H1 (cell line): ENCODE results near the gene PSMD6. TPM values are rescaled to one million over a fixed set of nuclear protein-coding genes. Genes with fewer than 3 reads are reported as not detected.
A peak's percentile ranks its signal among the peaks of the same experiment; 100 is the strongest.

Source experiments
- CTCF ChIA-PET: fragments of 300-600 bp; sonication (Branson Sonifier 250); formaldehyde crosslinking; loops from one replicate; lab custom pipeline; 2021; ENCODE audit not compliant: partially characterized antibody; lab: Charles Lee
- POLR2A ChIA-PET: fragments of 300-600 bp; sonication (Branson Sonifier 250); formaldehyde crosslinking; loops from one replicate; lab custom pipeline; 2021; ENCODE audit warnings: inconsistent platforms; ENCODE audit not compliant: partially characterized antibody; lab: Charles Lee
- DNase-seq, 2 experiments: peaks; one replicate each; pipeline versions ENCODE4 v3.0.0 to v3.0.0-alpha.2; 2010 to 2022; ENCODE audit warnings: low spot score in 2 of 2, low read depth in 1 of 2, mixed read lengths in 1 of 2
- FAIRE-seq: peaks from 2 replicates; lab custom pipeline; 2011; peaks lifted over from hg19 to GRCh38; lab: Jason Lieb, UNC
- H2AFZ ChIP-seq: 2 replicates; pipeline ENCODE4 v1.8.1; 2012; ENCODE audit warnings: low read length, inconsistent platforms
- H2AK5ac ChIP-seq: 2 replicates; pipeline ENCODE4 v1.6.1; 2013; ENCODE audit warnings: low read depth, low read length
- H2BK120ac ChIP-seq: replicated peaks from 2 replicates; pipeline ENCODE3; 2013; ENCODE audit warnings: low read depth, low read length, inconsistent platforms
- H2BK12ac ChIP-seq: 2 replicates; pipeline ENCODE4 v1.6.1; 2013; ENCODE audit warnings: low read depth, low read length
- H2BK15ac ChIP-seq: 2 replicates; pipeline ENCODE4 v1.6.1; 2013; ENCODE audit warnings: low read length
- H2BK20ac ChIP-seq: 2 replicates; pipeline ENCODE4 v1.6.1; 2013; ENCODE audit warnings: low read length
- H2BK5ac ChIP-seq: 2 replicates; pipeline ENCODE4 v1.6.1; 2013; ENCODE audit warnings: low read depth, low read length
- H3K14ac ChIP-seq: 2 replicates; pipeline ENCODE4 v1.6.1; 2013; ENCODE audit warnings: inconsistent platforms; ENCODE audit not compliant: insufficient read length
- H3K18ac ChIP-seq: 2 replicates; pipeline ENCODE4 v1.6.1; 2013; ENCODE audit warnings: low read length; ENCODE audit errors: extremely low read depth
- H3K23ac ChIP-seq: 2 replicates; pipeline ENCODE4 v1.6.1; 2013; ENCODE audit warnings: inconsistent platforms; ENCODE audit not compliant: insufficient read length
- H3K23me2 ChIP-seq: 2 replicates; pipeline ENCODE4 v1.6.1; 2013; ENCODE audit warnings: low read depth, low read length
- H3K27ac ChIP-seq: 2 replicates; pipeline ENCODE4 v1.6.1; 2011; ENCODE audit warnings: low read depth, low read length, inconsistent platforms
- H3K27me3 ChIP-seq, 4 experiments: replicated peaks in 1 of 4; 1 replicate in 1 of 4; 2 replicates in 3 of 4; pipeline versions ENCODE4 v1.6.1 to v1.8.1; 2011 to 2013; ENCODE audit warnings: low read length in 3 of 4, mild to moderate bottlenecking in 3 of 4, inconsistent platforms in 2 of 4, mixed read lengths in 2 of 4, moderate library complexity in 1 of 4; ENCODE audit not compliant: control insufficient read depth in 3 of 4, insufficient read depth in 3 of 4; ENCODE audit errors: extremely low read depth in 1 of 4
- H3K36me3 ChIP-seq, 4 experiments: 2 replicates each; pipeline versions ENCODE4 v1.6.1 to v1.8.1; 2011 to 2013; ENCODE audit warnings: mild to moderate bottlenecking in 4 of 4, low read length in 3 of 4, moderate library complexity in 2 of 4, control low read depth in 1 of 4, inconsistent platforms in 1 of 4; ENCODE audit not compliant: insufficient read depth in 4 of 4, control insufficient read depth in 2 of 4
- H3K4ac ChIP-seq: replicated peaks from 2 replicates; pipeline ENCODE3; 2013; ENCODE audit warnings: low read length, low read depth, mixed read lengths, inconsistent platforms; ENCODE audit not compliant: insufficient read length
- H3K4me1 ChIP-seq, 4 experiments: replicated peaks in 1 of 4; 1 replicate in 1 of 4; 2 replicates in 3 of 4; pipeline versions ENCODE4 v1.6.1 to v1.8.1; 2011 to 2013; ENCODE audit warnings: low read length in 3 of 4, inconsistent platforms in 2 of 4, mixed read lengths in 1 of 4; ENCODE audit not compliant: insufficient read depth in 4 of 4, control insufficient read depth in 3 of 4
- H3K4me2 ChIP-seq, 2 experiments: 2 replicates each; pipeline versions ENCODE4 v1.6.1 to v1.8.1; 2011 to 2013; ENCODE audit warnings: low read depth in 2 of 2, low read length in 2 of 2, control low read depth in 1 of 2, inconsistent platforms in 1 of 2, mild to moderate bottlenecking in 1 of 2; ENCODE audit not compliant: insufficient read depth in 1 of 2
- H3K4me3 ChIP-seq, 4 experiments: fragments of 200-600, 300-600 bp in 1 of 4; sonication (generic), shearing (Covaris generic), sonication (Bioruptor Twin) in 1 of 4; 2 replicates each; pipeline versions ENCODE4 v1.5.1 to v1.8.1; 2011 to 2016; ENCODE audit warnings: low read length in 4 of 4, low read depth in 3 of 4, control low read depth in 2 of 4, inconsistent platforms in 2 of 4, mild to moderate bottlenecking in 2 of 4, mixed read lengths in 1 of 4, moderate library complexity in 1 of 4; ENCODE audit not compliant: insufficient read depth in 2 of 4; ENCODE audit errors: extremely low read depth in 1 of 4
- H3K56ac ChIP-seq: replicated peaks from 2 replicates; pipeline ENCODE3; 2013; ENCODE audit warnings: low read depth, mild to moderate bottlenecking, mixed read lengths, low read length, inconsistent platforms; ENCODE audit not compliant: insufficient read length
- H3K79me1 ChIP-seq: 2 replicates; pipeline ENCODE4 v1.6.1; 2013; ENCODE audit warnings: low read depth, low read length, control low read depth
- H3K79me2 ChIP-seq, 2 experiments: 2 replicates each; pipeline versions ENCODE4 v1.6.1 to v1.8.1; 2012 to 2013; ENCODE audit warnings: low read length in 2 of 2, mild to moderate bottlenecking in 2 of 2, inconsistent platforms in 1 of 2; ENCODE audit not compliant: insufficient read depth in 2 of 2, control insufficient read depth in 1 of 2
- H3K9ac ChIP-seq, 4 experiments: replicated peaks in 1 of 4; 1 replicate in 1 of 4; 2 replicates in 3 of 4; pipeline versions ENCODE4 v1.6.1 to v1.8.1; 2011 to 2013; ENCODE audit warnings: low read depth in 3 of 4, low read length in 3 of 4, control low read depth in 2 of 4, mild to moderate bottlenecking in 2 of 4, moderate library complexity in 2 of 4, inconsistent platforms in 1 of 4; ENCODE audit errors: extremely low read depth in 1 of 4
- H3K9me3 ChIP-seq, 2 experiments: 2 replicates each; pipeline versions ENCODE4 v1.6.1 to v1.8.1; 2012 to 2013; ENCODE audit warnings: mild to moderate bottlenecking in 2 of 2, moderate library complexity in 2 of 2, control low read depth in 1 of 2, inconsistent platforms in 1 of 2, low read depth in 1 of 2, low read length in 1 of 2, mixed read lengths in 1 of 2; ENCODE audit not compliant: insufficient read depth in 2 of 2
- H4K20me1 ChIP-seq, 2 experiments: replicated peaks in 1 of 2; 2 replicates each; pipeline versions ENCODE3 to v1.8.1; 2011 to 2013; ENCODE audit warnings: inconsistent platforms in 2 of 2, low read length in 2 of 2, mild to moderate bottlenecking in 1 of 2; ENCODE audit not compliant: insufficient read depth in 2 of 2, control insufficient read depth in 1 of 2
- H4K5ac ChIP-seq: 2 replicates; pipeline ENCODE4 v1.6.1; 2013; ENCODE audit warnings: low read length, low read depth, mixed read lengths, inconsistent platforms; ENCODE audit not compliant: insufficient read length
- H4K8ac ChIP-seq: 2 replicates; pipeline ENCODE4 v1.8.0; 2013; ENCODE audit warnings: mild to moderate bottlenecking, moderate library complexity, low read length, inconsistent platforms; ENCODE audit not compliant: insufficient read depth; ENCODE audit errors: extremely low read depth
- H4K91ac ChIP-seq: replicated peaks from 2 replicates; pipeline ENCODE3; 2013; ENCODE audit warnings: low read length, mixed read lengths, inconsistent platforms; ENCODE audit not compliant: insufficient read length
- BRCA1 ChIP-seq: IDR thresholded peaks from 2 replicates; pipeline ENCODE4 v1.6.1; 2012; ENCODE audit warnings: low read depth, low read length, improper control_type of control experiment
- CBX8 ChIP-seq: fragments of 300-800, 300-1000 bp; sonication (generic); IDR thresholded peaks from 2 replicates; pipeline ENCODE4 v1.7.1; 2016; ENCODE audit warnings: low read depth, low read length, borderline replicate concordance
- CHD2 ChIP-seq: IDR thresholded peaks from 2 replicates; pipeline ENCODE4 v1.6.1; 2012; ENCODE audit warnings: low read length, improper control_type of control experiment
- CTBP2 ChIP-seq: IDR thresholded peaks from 2 replicates; pipeline ENCODE4 v1.7.0; 2011; ENCODE audit warnings: borderline replicate concordance, mild to moderate bottlenecking, moderate library complexity, mixed read lengths, low read length; ENCODE audit not compliant: insufficient read depth, insufficient read length
- FOSL1 ChIP-seq: IDR thresholded peaks from 2 replicates; pipeline ENCODE4 v1.6.1; 2011; ENCODE audit warnings: mild to moderate bottlenecking, low read depth, low read length, moderate library complexity; ENCODE audit not compliant: insufficient read depth
- KDM4A ChIP-seq: IDR thresholded peaks from one replicate; pipeline ENCODE4 v1.7.1; 2012; ENCODE audit warnings: low read depth, mild to moderate bottlenecking, moderate library complexity, low read length, inconsistent platforms; ENCODE audit not compliant: severe bottlenecking
- SAP30 ChIP-seq: fragments of 300-600 bp; sonication (generic); IDR thresholded peaks from 2 replicates; pipeline ENCODE4 v1.7.1; 2012; ENCODE audit warnings: low read length, moderate library complexity, mild to moderate bottlenecking, inconsistent platforms; ENCODE audit not compliant: insufficient read depth, insufficient replicate concordance
- WGBS, 2 experiments: shearing (Covaris generic) in 1 of 2; methylation state at CpG; one replicate each; pipeline versions ENCODE4 v1.1.6 to v1.1.7; 2013 to 2015; ENCODE audit warnings: low lambda C conversion rate in 2 of 2, mixed read lengths in 2 of 2, inconsistent platforms in 1 of 2, low coverage in 1 of 2, missing lambda C conversion rate in 1 of 2; ENCODE audit not compliant: insufficient replicate concordance in 2 of 2, insufficient coverage in 1 of 2, insufficient read length in 1 of 2; ENCODE audit errors: extremely low coverage in 1 of 2, missing lambda C conversion rate in 1 of 2; 5-methylcytosine and 5-hydroxymethylcytosine counted together
- polyA plus RNA-seq, 7 experiments: library from polyadenylated mRNA; depleted of rRNA in 3 of 7; stranded (reverse) in 5 of 7; unstranded in 2 of 7; fragments of >200 nt in 5 of 7; fragments of 200-250 nt in 2 of 7; gene quantifications; 1 replicate in 5 of 7; 2 replicates in 1 of 7; 4 replicates in 1 of 7; pipeline versions ENCODE4 v1.2.1 to v1.2.3, GENCODE V29; 2011 to 2013; ENCODE audit warnings: missing spikeins in 2 of 7, mixed read lengths in 2 of 7
- total RNA-seq: library from RNA; stranded (reverse); fragmentation: NEBNext Ultra II Directional; extraction: Animal tissue kit (Norgen Biotek cat#: 25700); gene quantifications from 2 replicates; pipeline ENCODE4 v1.2.1, GENCODE V29; 2021
- TF ChIP-seq, protein P1 (sequence below), 3 experiments: IDR thresholded peaks; 1 replicate in 2 of 3; 2 replicates in 1 of 3; pipeline versions ENCODE4 v1.5.1 to v1.6.1; 2011; ENCODE audit warnings: low read length in 3 of 3, mild to moderate bottlenecking in 3 of 3, inconsistent platforms in 2 of 3, low read depth in 1 of 3, moderate library complexity in 1 of 3; ENCODE audit not compliant: insufficient read depth in 1 of 3; ENCODE audit errors: control extremely low read depth in 1 of 3

The PSMD6 gene
- total and polyA plus RNA-seq, 2 of the 8 experiments (the other 6 are each of a cell fraction or from before 2014, with no cell fraction given): 43.7 to 104 TPM

DNA sequence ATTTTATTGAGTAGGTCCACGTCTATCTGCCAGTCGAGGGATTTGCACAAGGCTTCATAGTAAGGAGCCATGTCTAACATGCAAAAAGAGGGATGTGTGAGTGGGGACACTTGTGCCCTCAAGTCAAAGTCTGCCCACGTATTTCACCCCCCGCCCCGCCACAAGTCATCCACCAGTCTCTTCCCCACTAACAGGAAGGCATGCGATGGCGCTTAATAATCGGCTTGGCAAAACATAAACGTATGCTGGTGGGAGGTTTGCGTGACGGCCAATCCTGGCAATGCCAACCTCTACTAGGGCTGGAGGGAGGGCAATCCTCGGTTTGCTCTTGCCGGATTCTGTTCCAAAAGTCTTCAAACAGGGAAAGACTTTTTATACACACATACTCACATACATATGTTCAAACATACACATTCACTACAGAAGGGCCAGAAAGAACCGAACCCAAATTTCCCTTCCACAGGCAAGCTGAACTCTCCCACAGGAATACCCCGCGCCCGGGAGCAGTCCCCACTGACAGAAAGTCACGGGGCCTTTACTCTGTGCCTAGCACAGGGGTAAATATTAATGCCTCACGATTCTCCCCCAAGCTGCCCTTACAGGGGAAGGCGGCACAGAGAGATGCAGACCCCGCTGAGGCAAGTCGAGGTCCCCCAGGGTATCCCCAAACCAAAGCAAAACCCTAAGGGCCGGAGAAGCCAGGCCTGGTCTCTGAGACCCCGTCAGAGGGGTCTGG is 675 bp downstream of the PSMD6 start:
- FAIRE-seq (peak; percentile 28), DNase-seq (no peak)
- Histone ChIP-seq H3K4me3 (peak overlapping the region; percentile 93 to 97 (median 94)), H3K23me2 (peaks cover 6% of the 10 kb centered on the region), H3K4me2 (peak overlapping the region; percentile 94 to 96), H3K27me3 (no peaks in the 10 kb centered on the region), H2BK15ac (no peak overlapping the region), H2BK12ac (no peak overlapping the region), H4K91ac (no peak overlapping the region), H3K56ac (peak overlapping the region; percentile 21), H3K9me3 (no peaks in the 10 kb centered on the region), H4K8ac (peak overlapping the region; percentile 72; the same call in 1 of the 2 replicates), H3K9ac (peak overlapping the region; percentile 87 to 94 (median 91)), H3K36me3 (peaks cover 0 to 36% (median 16%) of the 10 kb centered on the region in 4 experiments; a peak in 6 of 8 replicates), H2AFZ (0 out of 2 replicates have a peak overlapping the region, but pooled peaks have one; percentile 89), H3K4me1 (peaks cover 3 to 5% (median 4%) of the 10 kb centered on the region in 4 experiments; a peak in 6 of 7 replicates), H4K5ac (no peak overlapping the region), H2BK5ac (peak overlapping the region; percentile 96; the same call in 1 of the 2 replicates), H3K14ac (no peak overlapping the region), H3K79me1 (no peaks in the 10 kb centered on the region), H3K18ac (no peak overlapping the region), H4K20me1 (peaks cover 1 to 3% of the 10 kb centered on the region in 2 experiments), H3K23ac (no peak overlapping the region), H2BK20ac (no peak overlapping the region), H3K79me2 (peaks cover 5 to 22% of the 10 kb centered on the region in 2 experiments; a peak in 3 of 4 replicates), H3K4ac (no peak overlapping the region), H2BK120ac (no peak overlapping the region), H2AK5ac (no peak overlapping the region), H3K27ac (peak overlapping the region; percentile 81)
- TF ChIP-seq, protein P1, sequence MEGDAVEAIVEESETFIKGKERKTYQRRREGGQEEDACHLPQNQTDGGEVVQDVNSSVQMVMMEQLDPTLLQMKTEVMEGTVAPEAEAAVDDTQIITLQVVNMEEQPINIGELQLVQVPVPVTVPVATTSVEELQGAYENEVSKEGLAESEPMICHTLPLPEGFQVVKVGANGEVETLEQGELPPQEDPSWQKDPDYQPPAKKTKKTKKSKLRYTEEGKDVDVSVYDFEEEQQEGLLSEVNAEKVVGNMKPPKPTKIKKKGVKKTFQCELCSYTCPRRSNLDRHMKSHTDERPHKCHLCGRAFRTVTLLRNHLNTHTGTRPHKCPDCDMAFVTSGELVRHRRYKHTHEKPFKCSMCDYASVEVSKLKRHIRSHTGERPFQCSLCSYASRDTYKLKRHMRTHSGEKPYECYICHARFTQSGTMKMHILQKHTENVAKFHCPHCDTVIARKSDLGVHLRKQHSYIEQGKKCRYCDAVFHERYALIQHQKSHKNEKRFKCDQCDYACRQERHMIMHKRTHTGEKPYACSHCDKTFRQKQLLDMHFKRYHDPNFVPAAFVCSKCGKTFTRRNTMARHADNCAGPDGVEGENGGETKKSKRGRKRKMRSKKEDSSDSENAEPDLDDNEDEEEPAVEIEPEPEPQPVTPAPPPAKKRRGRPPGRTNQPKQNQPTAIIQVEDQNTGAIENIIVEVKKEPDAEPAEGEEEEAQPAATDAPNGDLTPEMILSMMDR (IDR thresholded peaks at IDR 0.05; ENCODE audit: control extremely low read depth in 1 of 3, insufficient read depth in 1 of 3, low read depth in 1 of 3, low read length in 3 of 3): no peak
- TF ChIP-seq CBX8 (no peak), SAP30 (no peak), FOSL1 (no peak), BRCA1 (no peak), CHD2 (no peak), CTBP2 (no peak), KDM4A (no peak)
- ChIA-PET POLR2A (interaction anchor here (0.9 to 1.3 kb wide), 2 partner anchors 10 to 140 kb away, joined by 3 to 4 read pairs; no protein-coding TSS in a partner anchor), CTCF (interaction anchor here (0.7 to 6.3 kb wide), 24 partner anchors 9 to 461 kb away, joined by 3 to 51 read pairs (median 4); partner anchors contain the start of gene PRICKLE2)
- WGBS, 2 experiments: 44% methylated on average over 24 of the region's 24 CpGs; no CpG with 5 or more reads in 1 of the 2 experiments
